T-cell (primary cell): ENCODE measurements around the gene RXRA. TPM values are rescaled to one million over a fixed set of nuclear protein-coding genes. Genes with fewer than 3 reads are reported as not detected.

Source experiments
- ATAC-seq, 4 experiments: fragments of 200-7000 bp in 3 of 4; fragments of 150-1000 bp in 1 of 4; cut with Tn5 transposase; replicated peaks in 1 of 4; 1 replicate in 3 of 4; 2 replicates in 1 of 4; pipeline ENCODE4 v1.10.0; 2021; ENCODE audit warnings: moderate library complexity in 3 of 4, mild to moderate bottlenecking in 2 of 4, moderate number of reproducible peaks in 1 of 4
- CTCF ChIA-PET, 2 donors: fragments of 300-600 bp; sonication (Branson Sonifier 250); formaldehyde crosslinking; loops; one replicate each; lab custom pipeline; 2022; ENCODE audit warnings: antibody characterized with exemption in 2 of 2; lab: Charles Lee
- POLR2A ChIA-PET, 2 donors: fragments of 300-600 bp; sonication (Branson Sonifier 250); formaldehyde crosslinking; loops; one replicate each; lab custom pipeline; 2022; ENCODE audit warnings: antibody characterized with exemption in 2 of 2; lab: Charles Lee
- DNase-seq, 35 experiments: peaks; one replicate each; pipeline versions ENCODE4 v3.0.0 to v3.0.0-alpha.2; 2013 to 2023
- H3K27ac ChIP-seq: one replicate; pipeline ENCODE4 v1.5.1; 2013; ENCODE audit warnings: low read length
- H3K27me3 ChIP-seq, 2 experiments: replicated peaks in 1 of 2; 1 replicate in 1 of 2; 2 replicates in 1 of 2; pipeline versions ENCODE4 v1.6.1 to v1.7.0; 2013; ENCODE audit warnings: low read length in 1 of 2, mixed read lengths in 1 of 2; ENCODE audit not compliant: control insufficient read depth in 2 of 2, insufficient read depth in 2 of 2; ENCODE audit errors: extremely low read depth in 1 of 2
- H3K36me3 ChIP-seq, 2 donors: 1 replicate in 1 of 2; 2 replicates in 1 of 2; pipeline versions ENCODE4 v1.6.1 to v1.7.0; 2013; ENCODE audit warnings: low read length in 1 of 2; ENCODE audit not compliant: control insufficient read depth in 2 of 2, insufficient read depth in 1 of 2; ENCODE audit errors: extremely low read depth in 1 of 2
- H3K4me1 ChIP-seq, 2 experiments: 1 replicate in 1 of 2; 2 replicates in 1 of 2; pipeline versions ENCODE4 v1.6.1 to v1.7.0; 2013; ENCODE audit warnings: low read length in 2 of 2, mixed read lengths in 1 of 2; ENCODE audit not compliant: insufficient read depth in 2 of 2, control insufficient read depth in 1 of 2; ENCODE audit errors: extremely low read depth in 1 of 2
- H3K4me3 ChIP-seq, 2 donors: 1 replicate in 1 of 2; 2 replicates in 1 of 2; pipeline versions ENCODE4 v1.5.1 to v1.7.0; 2013; ENCODE audit warnings: mild to moderate bottlenecking in 2 of 2, low read length in 1 of 2, moderate library complexity in 1 of 2; ENCODE audit not compliant: control insufficient read depth in 1 of 2; ENCODE audit errors: extremely low read depth in 1 of 2
- H3K9me3 ChIP-seq: 2 replicates; pipeline ENCODE4 v1.7.0; 2013
- H3K27ac Mint-ChIP-seq, 2 donors: one replicate each; pipeline ENCODE4 v1.8.0; 2020 to 2021; ENCODE audit warnings: mild to moderate bottlenecking in 2 of 2, mixed read lengths in 2 of 2
- H3K27me3 Mint-ChIP-seq, 2 donors: one replicate each; pipeline ENCODE4 v1.8.0; 2021 to 2022; ENCODE audit warnings: mixed read lengths in 2 of 2
- H3K36me3 Mint-ChIP-seq: one replicate; pipeline ENCODE4 v1.8.0; 2021; ENCODE audit warnings: mixed read lengths
- H3K4me1 Mint-ChIP-seq, 3 donors: one replicate each; pipeline ENCODE4 v1.8.0; 2020 to 2022; ENCODE audit warnings: mixed read lengths in 3 of 3, mild to moderate bottlenecking in 1 of 3
- H3K4me3 Mint-ChIP-seq, 3 donors: one replicate each; pipeline ENCODE4 v1.8.0; 2020 to 2022; ENCODE audit warnings: mild to moderate bottlenecking in 3 of 3, mixed read lengths in 3 of 3, moderate library complexity in 3 of 3
- H3K9me3 Mint-ChIP-seq, 3 donors: one replicate each; pipeline ENCODE4 v1.8.0; 2020 to 2022; ENCODE audit warnings: mixed read lengths in 3 of 3
- WGBS: methylation state at CpG from one replicate; pipeline ENCODE4 v1.1.5; 2013; ENCODE audit warnings: missing lambda C conversion rate; ENCODE audit not compliant: insufficient coverage; 5-methylcytosine and 5-hydroxymethylcytosine counted together
- total RNA-seq, 35 experiments: library from RNA in 6 of 35; stranded (reverse) in 6 of 35; fragments of 120-200 nt in 1 of 35; gene quantifications; one replicate each; pipeline versions ENCODE4 v1.2.1 to v1.2.4 and lab custom pipeline; 2013 to 2026

RXRA gene
- total RNA-seq, 5 donors from 2014 or later (not counting 1 experiment from before 2014, with no cell fraction given): 5.6 to 17.7 (median 14.5) TPM

- CTCF ChIA-PET: no interaction called here
- WGBS: 80% methylated on average over 12 of the region's 19 CpGs
- ATAC-seq (no peak), DNase-seq (no peak)
- H3K4me3 ChIP-seq: no peak overlapping the region
- H3K9me3 ChIP-seq: no peaks in the 10 kb centered on the region
- H3K36me3 Mint-ChIP-seq: no peaks in the 10 kb centered on the region
- no peaks in the 10 kb centered on the region for H3K9me3 Mint-ChIP-seq
- H3K4me1 Mint-ChIP-seq: peaks cover 5 to 11% (median 6%) of the 10 kb centered on the region in 3 donors
- no peaks in the 10 kb centered on the region for H3K36me3 ChIP-seq
- no peak overlapping the region for H3K27ac Mint-ChIP-seq
- no peak overlapping the region for H3K27ac ChIP-seq
- peaks cover 0 to 7% of the 10 kb centered on the region in 2 experiments for H3K27me3 ChIP-seq
- POLR2A ChIA-PET: no interaction called here
- H3K4me1 ChIP-seq: peaks cover 0 to 17% of the 10 kb centered on the region in 2 experiments
- H3K4me3 Mint-ChIP-seq: no peak overlapping the region
- H3K27me3 Mint-ChIP-seq: no peaks in the 10 kb centered on the region
Measured at GRCh38 chr9:134321946-134322741, 4.1 kb upstream of the RXRA start.

GRCh38 chr9:134322781-134323241 is 3.4 kb upstream of the RXRA start:
- no peak overlapping the region for H3K27ac ChIP-seq
- Mint-ChIP-seq H3K4me3 (peak overlapping the region in 2 of 3 donors; percentile 31 to 38), H3K4me1 (peaks cover 6 to 15% (median 6%) of the 10 kb centered on the region in 3 donors), H3K27me3 (no peaks in the 10 kb centered on the region), H3K9me3 (no peaks in the 10 kb centered on the region), H3K36me3 (no peaks in the 10 kb centered on the region), H3K27ac (peak overlapping the region in 1 of 2 donors; percentile 57)
- H3K4me3 ChIP-seq: no peak overlapping the region
- DNase-seq (no peak), ATAC-seq (no peak)
- ChIA-PET POLR2A (no interaction called here), CTCF (no interaction called here)
- no peaks in the 10 kb centered on the region for H3K36me3 ChIP-seq
- H3K4me1 ChIP-seq: peaks cover 0 to 21% of the 10 kb centered on the region in 2 experiments
- peaks cover 0 to 13% of the 10 kb centered on the region in 2 experiments for H3K27me3 ChIP-seq
- WGBS: 79% methylated on average over 7 of the region's 7 CpGs
- no peaks in the 10 kb centered on the region for H3K9me3 ChIP-seq

- POLR2A ChIA-PET: no interaction called here
- DNase-seq: no peak
- peaks cover 0 to 27% of the 10 kb centered on the region in 2 experiments for H3K4me1 ChIP-seq
- H3K9me3 Mint-ChIP-seq: no peaks in the 10 kb centered on the region
- WGBS: 88% methylated on average over 19 of the region's 20 CpGs
- no peaks in the 10 kb centered on the region for H3K9me3 ChIP-seq
- CTCF ChIA-PET: no interaction called here
- peaks cover 0 to 21% of the 10 kb centered on the region in 2 experiments for H3K27me3 ChIP-seq
- no peaks in the 10 kb centered on the region for H3K36me3 ChIP-seq
- no peak for ATAC-seq
- no peaks in the 10 kb centered on the region for H3K27me3 Mint-ChIP-seq
- no peaks in the 10 kb centered on the region for H3K36me3 Mint-ChIP-seq
- peak overlapping the region; percentile 71 to 82 (median 80) for H3K4me3 Mint-ChIP-seq
- H3K4me1 Mint-ChIP-seq: peaks cover 6 to 18% (median 9%) of the 10 kb centered on the region in 3 donors
- peak overlapping the region; percentile 73 to 75 for H3K27ac Mint-ChIP-seq
- H3K27ac ChIP-seq: no peak overlapping the region
- H3K4me3 ChIP-seq: no peak overlapping the region
Measured at GRCh38 chr9:134323741-134324358, 2.4 kb upstream of the RXRA start.

GRCh38 chr9:134324359-134325095 is 1.7 kb upstream of the RXRA start:
- Histone ChIP-seq H3K4me3 (no peak overlapping the region), H3K9me3 (no peaks in the 10 kb centered on the region), H3K4me1 (peaks cover 0 to 27% of the 10 kb centered on the region in 2 experiments), H3K27me3 (peaks cover 0 to 25% of the 10 kb centered on the region in 2 experiments), H3K36me3 (no peaks in the 10 kb centered on the region), H3K27ac (no peak overlapping the region)
- WGBS: 63% methylated on average over 8 of the region's 17 CpGs
- H3K4me1 Mint-ChIP-seq: peaks cover 6 to 18% (median 11%) of the 10 kb centered on the region in 3 donors
- H3K27me3 Mint-ChIP-seq: no peaks in the 10 kb centered on the region
- peak overlapping the region; percentile 71 to 82 (median 80) for H3K4me3 Mint-ChIP-seq
- ChIA-PET CTCF (interaction anchor here in 1 of 2 donors (1.1 kb wide), 1 partner anchor 132 kb away, joined by 3 read pairs; no protein-coding TSS in a partner anchor), POLR2A (no interaction called here)
- H3K36me3 Mint-ChIP-seq: no peaks in the 10 kb centered on the region
- H3K9me3 Mint-ChIP-seq: no peaks in the 10 kb centered on the region
- ATAC-seq (no peak), DNase-seq (peak in 2 of 35 experiments; percentile 22 to 44)
- H3K27ac Mint-ChIP-seq: peak overlapping the region; percentile 73 to 75

GRCh38 chr9:134325096-134325812 is 1.0 kb upstream of the RXRA start:
- Mint-ChIP-seq H3K4me1 (peaks cover 6 to 21% (median 11%) of the 10 kb centered on the region in 3 donors), H3K36me3 (no peaks in the 10 kb centered on the region), H3K9me3 (no peaks in the 10 kb centered on the region), H3K27ac (no peak overlapping the region), H3K27me3 (no peaks in the 10 kb centered on the region), H3K4me3 (peak overlapping the region; percentile 71 to 82 (median 79))
- peak; percentile 8 to 41 (median 33) for ATAC-seq
- peak in 15 of 35 experiments; percentile 20 to 60 (median 29) for DNase-seq
- Histone ChIP-seq H3K4me3 (peak overlapping the region; percentile 84 to 86), H3K4me1 (peaks cover 0 to 27% of the 10 kb centered on the region in 2 experiments), H3K27me3 (peaks cover 0 to 25% of the 10 kb centered on the region in 2 experiments), H3K9me3 (no peaks in the 10 kb centered on the region), H3K36me3 (no peaks in the 10 kb centered on the region), H3K27ac (peak overlapping the region; percentile 38)
- ChIA-PET POLR2A (no interaction called here), CTCF (interaction anchor here in 1 of 2 donors (1.1 kb wide), 1 partner anchor 131 kb away, joined by 3 read pairs; no protein-coding TSS in a partner anchor)
- WGBS: 6% methylated on average over 58 of the region's 63 CpGs
